DOHH2 (cell line): Measurements from ENCODE around the gene CEMIP.

Experiments
- CTCF ChIP-seq: fragments of 200-600 bp; sonication (generic); IDR thresholded peaks from one replicate; pipeline ENCODE4 v1.5.1; 2014; ENCODE audit warnings: antibody characterized with exemption, mild to moderate bottlenecking, low read depth, low read length; ENCODE audit not compliant: poor library complexity, severe bottlenecking
- EZH2phosphoT487 ChIP-seq: fragments of 200-600 bp; sonication (generic); IDR thresholded peaks from 2 replicates; pipeline ENCODE4 v1.6.1; 2017; ENCODE audit warnings: borderline replicate concordance, mild to moderate bottlenecking, antibody characterized with exemption, low read length, moderate library complexity, mixed read lengths

- TF ChIP-seq CTCF (no peak), EZH2phosphoT487 (no peak)
Measured at GRCh38 chr15:80937718-80938117, 158.5 kb downstream of the CEMIP start.
